CD14-positive monocyte (primary cell): Measurements from ENCODE around the gene ARFGAP2. TPM values are rescaled to one million over a fixed set of nuclear protein-coding genes. Genes with fewer than 3 reads are reported as not detected.

Experiments used
- DNase-seq, 3 donors: peaks; one replicate each; pipeline ENCODE4 v3.0.0-alpha.2; 2011 to 2022
- H2AFZ ChIP-seq: 2 replicates; pipeline ENCODE4 v1.6.0; 2012; ENCODE audit warnings: mild to moderate bottlenecking, low read depth, low read length, inconsistent platforms; ENCODE audit not compliant: insufficient read depth, poor library complexity, severe bottlenecking
- H3K27ac ChIP-seq, 2 donors: 1 replicate in 1 of 2; 2 replicates in 1 of 2; pipeline ENCODE4 v1.5.1; 2012 to 2013; ENCODE audit warnings: low read length in 2 of 2, control low read depth in 1 of 2, inconsistent platforms in 1 of 2, low read depth in 1 of 2, mild to moderate bottlenecking in 1 of 2
- H3K27me3 ChIP-seq, 2 donors: one replicate each; pipeline versions ENCODE4 v1.6.0 to v1.6.1; 2011 to 2013; ENCODE audit warnings: low read length in 2 of 2; ENCODE audit not compliant: control insufficient read depth in 2 of 2, insufficient read depth in 2 of 2
- H3K36me3 ChIP-seq, 2 donors: replicated peaks in 1 of 2; 1 replicate in 1 of 2; 2 replicates in 1 of 2; pipeline versions ENCODE4 v1.5.1 to v1.6.1; 2012 to 2013; ENCODE audit warnings: low read length in 2 of 2, control low read depth in 1 of 2, inconsistent platforms in 1 of 2, mild to moderate bottlenecking in 1 of 2; ENCODE audit not compliant: insufficient read depth in 2 of 2, control insufficient read depth in 1 of 2
- H3K4me1 ChIP-seq, 2 donors: 1 replicate in 1 of 2; 2 replicates in 1 of 2; pipeline versions ENCODE4 v1.5.1 to v1.6.1; 2012 to 2013; ENCODE audit warnings: low read length in 2 of 2, control low read depth in 1 of 2, inconsistent platforms in 1 of 2, mild to moderate bottlenecking in 1 of 2, moderate library complexity in 1 of 2; ENCODE audit not compliant: insufficient read depth in 2 of 2, control insufficient read depth in 1 of 2
- H3K4me2 ChIP-seq: replicated peaks from 2 replicates; pipeline ENCODE3; 2012; ENCODE audit warnings: low read length, moderate library complexity, mild to moderate bottlenecking; ENCODE audit not compliant: poor library complexity, severe bottlenecking; ENCODE audit errors: extremely low read depth
- H3K4me3 ChIP-seq, 3 experiments: fragments of 200-600 bp in 1 of 3; sonication (generic) in 1 of 3; replicated peaks in 1 of 3; 1 replicate in 2 of 3; 2 replicates in 1 of 3; pipeline ENCODE4 v1.5.1; 2011 to 2013; ENCODE audit warnings: low read length in 3 of 3, mild to moderate bottlenecking in 3 of 3, control low read depth in 2 of 3, low read depth in 2 of 3, inconsistent platforms in 1 of 3, moderate library complexity in 1 of 3
- H3K79me2 ChIP-seq: 2 replicates; pipeline ENCODE4 v1.6.0; 2012; ENCODE audit warnings: mild to moderate bottlenecking, control low read depth, inconsistent platforms, low read length, moderate library complexity; ENCODE audit not compliant: insufficient read depth
- H3K9ac ChIP-seq: 2 replicates; pipeline ENCODE4 v1.6.0; 2017; ENCODE audit warnings: low read length, mild to moderate bottlenecking; ENCODE audit not compliant: insufficient read depth, poor library complexity, severe bottlenecking
- H3K9me3 ChIP-seq, 2 donors: replicated peaks in 1 of 2; 1 replicate in 1 of 2; 2 replicates in 1 of 2; pipeline versions ENCODE4 v1.5.1 to v1.6.1; 2012 to 2013; ENCODE audit warnings: low read length in 2 of 2, control low read depth in 1 of 2; ENCODE audit not compliant: control insufficient read depth in 1 of 2, insufficient read depth in 1 of 2
- H4K20me1 ChIP-seq: 2 replicates; pipeline ENCODE4 v1.6.0; 2012; ENCODE audit warnings: mild to moderate bottlenecking, low read length, control low read depth, moderate library complexity; ENCODE audit not compliant: insufficient read depth
- H3K27ac Mint-ChIP-seq, 7 donors: one replicate each; pipeline ENCODE4 v1.8.0; 2020; ENCODE audit warnings: mild to moderate bottlenecking in 7 of 7, mixed read lengths in 7 of 7, moderate library complexity in 6 of 7, inconsistent platforms in 2 of 7
- H3K27me3 Mint-ChIP-seq, 3 donors: one replicate each; pipeline ENCODE4 v1.8.0; 2021 to 2022; ENCODE audit warnings: low read depth in 3 of 3, mild to moderate bottlenecking in 3 of 3, mixed read lengths in 3 of 3, moderate library complexity in 3 of 3, inconsistent platforms in 1 of 3
- H3K36me3 Mint-ChIP-seq, 2 donors: one replicate each; pipeline ENCODE4 v1.8.0; 2020; ENCODE audit warnings: mixed read lengths in 2 of 2, inconsistent platforms in 1 of 2, mild to moderate bottlenecking in 1 of 2
- H3K4me1 Mint-ChIP-seq: one replicate; pipeline ENCODE4 v1.8.0; 2020; ENCODE audit warnings: mild to moderate bottlenecking, mixed read lengths
- H3K4me3 Mint-ChIP-seq, 2 donors: one replicate each; pipeline ENCODE4 v1.8.0; 2020; ENCODE audit warnings: mild to moderate bottlenecking in 2 of 2, mixed read lengths in 2 of 2, moderate library complexity in 1 of 2
- H3K9me3 Mint-ChIP-seq, 7 donors: one replicate each; pipeline ENCODE4 v1.8.0; 2020 to 2022; ENCODE audit warnings: mixed read lengths in 7 of 7, mild to moderate bottlenecking in 6 of 7, moderate library complexity in 6 of 7, inconsistent platforms in 2 of 7
- CTCF ChIP-seq: fragments of 200-600 bp; IDR thresholded peaks from one replicate; pipeline ENCODE4 v1.8.0; 2022; ENCODE audit warnings: antibody characterized with exemption, mild to moderate bottlenecking
- WGBS: methylation state at CpG from one replicate; pipeline ENCODE4 v1.1.5; 2013; ENCODE audit warnings: missing lambda C conversion rate; ENCODE audit not compliant: insufficient coverage; 5-methylcytosine and 5-hydroxymethylcytosine counted together
- intact Hi-C, 2 donors: fragments of 100-400 bp; cut with micrococcal nuclease; formaldehyde crosslinking; loops; one replicate each; pipeline versions ENCODE4 v1.15.0 to v1.15.1; 2023
- polyA plus RNA-seq, 3 donors: library from polyadenylated mRNA; depleted of rRNA in 1 of 3; unstranded in 2 of 3; stranded (reverse) in 1 of 3; fragments of 300-500 nt in 2 of 3; fragments of >200 nt in 1 of 3; fragmentation: Illumina TruSeq in 2 of 3; gene quantifications; 1 replicate in 2 of 3; 2 replicates in 1 of 3; pipeline ENCODE4 v1.2.3, GENCODE V29; 2012 to 2021

Gene ARFGAP2
- polyA plus RNA-seq, 3 donors, result 59.7 to 129 (median 61.0) TPM

- Mint-ChIP-seq H3K27ac (no peak overlapping the region), H3K4me1 (no peaks in the 10 kb centered on the region), H3K9me3 (no peaks in the 10 kb centered on the region), H3K27me3 (no peaks in the 10 kb centered on the region), H3K4me3 (no peak overlapping the region), H3K36me3 (peaks cover 52 to 71% of the 10 kb centered on the region in 2 donors)
- no peak overlapping the region for H2AFZ ChIP-seq
- H3K27ac ChIP-seq, result no peak overlapping the region
- no peak overlapping the region for H3K4me2 ChIP-seq
- H3K9ac ChIP-seq, result no peak overlapping the region
- no peak for TF ChIP-seq CTCF
- peaks cover 79% of the 10 kb centered on the region for H4K20me1 ChIP-seq
- peaks cover 16% of the 10 kb centered on the region for H3K79me2 ChIP-seq
- H3K4me1 ChIP-seq, result no peaks in the 10 kb centered on the region
- no peak overlapping the region for H3K4me3 ChIP-seq
- 97% methylated on average over 14 of the region's 15 CpGs for WGBS
- H3K36me3 ChIP-seq, result peaks cover 50 to 72% of the 10 kb centered on the region in 2 donors
- H3K9me3 ChIP-seq, result no peaks in the 10 kb centered on the region
- DNase-seq, result no peak
- intact Hi-C loops, result no loop called here
- no peaks in the 10 kb centered on the region for H3K27me3 ChIP-seq
These were observed 12.8 kb downstream of the ARFGAP2 start for GRCh38 chr11:47163898-47164297.

- H3K4me3 Mint-ChIP-seq, result no peak overlapping the region
- no peak for TF ChIP-seq CTCF
These were observed 13.5 kb downstream of the ARFGAP2 start for GRCh38 chr11:47163193-47163592.

More at GRCh38 chr11:47163193-47163592, 13.5 kb downstream of the ARFGAP2 start:
- Histone ChIP-seq H3K36me3 (peaks cover 44 to 65% of the 10 kb centered on the region in 2 donors), H3K27me3 (no peaks in the 10 kb centered on the region), H3K4me1 (no peaks in the 10 kb centered on the region), H2AFZ (no peak overlapping the region), H3K9me3 (no peaks in the 10 kb centered on the region), H3K9ac (no peak overlapping the region), H3K79me2 (peaks cover 10% of the 10 kb centered on the region), H3K4me2 (no peak overlapping the region), H4K20me1 (peaks cover 72% of the 10 kb centered on the region), H3K27ac (no peak overlapping the region), H3K4me3 (no peak overlapping the region)
- H3K9me3 Mint-ChIP-seq, result no peaks in the 10 kb centered on the region
- WGBS, result 77% methylated on average over 3 of the region's 3 CpGs
- H3K27me3 Mint-ChIP-seq, result no peaks in the 10 kb centered on the region
- peaks cover 47 to 66% of the 10 kb centered on the region in 2 donors for H3K36me3 Mint-ChIP-seq
- intact Hi-C loops, result no loop called here
- no peaks in the 10 kb centered on the region for H3K4me1 Mint-ChIP-seq
- no peak for DNase-seq
- no peak overlapping the region for H3K27ac Mint-ChIP-seq
